ENCODE measurements around the gene LMX1A. TPM values are rescaled to one million over a fixed set of nuclear protein-coding genes. Genes with fewer than 3 reads are reported as not detected.
A peak's percentile ranks its signal among the peaks of the same experiment; 100 is the strongest.

LMX1A gene
- total RNA-seq, result not detected

DNA sequence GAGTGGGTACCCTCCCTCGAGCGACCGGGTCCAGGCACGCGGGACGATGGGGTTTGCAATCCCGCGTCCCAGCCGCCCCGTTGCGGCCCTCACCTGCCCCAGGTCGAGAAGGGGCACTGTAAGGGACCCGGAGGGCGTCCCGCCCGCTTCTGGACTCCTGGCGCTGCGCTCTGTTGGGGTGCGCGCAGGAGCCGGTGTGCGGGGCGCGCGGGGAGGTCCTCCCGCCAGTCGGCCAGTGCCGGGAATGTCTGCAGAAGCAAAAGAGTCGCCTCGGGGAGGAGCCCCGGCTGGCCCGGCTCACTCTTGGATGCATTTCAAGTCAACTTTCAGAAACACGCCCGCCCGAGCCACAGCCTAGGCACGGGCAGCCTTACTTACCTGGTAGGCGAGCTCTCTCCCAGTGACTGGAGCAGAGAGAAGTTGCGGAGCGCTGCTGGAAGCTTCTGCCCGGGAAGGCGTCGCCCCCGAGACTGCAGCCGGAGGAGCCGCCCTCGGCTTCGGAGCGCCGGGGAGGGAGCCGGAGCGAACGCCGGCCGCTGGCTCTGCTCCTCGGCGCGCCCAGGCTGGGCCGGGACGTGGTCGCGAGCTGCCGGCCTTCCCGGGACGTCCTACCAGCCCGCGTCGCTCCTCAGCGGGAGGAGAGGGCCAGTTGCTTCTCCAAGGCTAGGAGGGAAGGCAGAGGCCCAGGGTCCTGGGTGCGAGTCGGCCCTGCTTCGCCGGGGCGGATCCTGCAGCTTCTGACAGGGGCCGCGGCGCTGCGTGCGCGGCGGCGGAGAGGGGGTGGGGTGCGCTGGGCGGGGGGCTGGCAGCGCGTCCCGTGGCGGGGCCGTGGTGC is at the start of gene LMX1A:
Gene LMX1A, minus strand, starts transcription at position 739 of the 835 bp plus-strand sequence. CDS start 1,156 bp downstream, outside the sequence.
- DNase-seq (ENCODE audit: low read depth in 2 of 3, low spot score in 2 of 3), result no peak

DNA sequence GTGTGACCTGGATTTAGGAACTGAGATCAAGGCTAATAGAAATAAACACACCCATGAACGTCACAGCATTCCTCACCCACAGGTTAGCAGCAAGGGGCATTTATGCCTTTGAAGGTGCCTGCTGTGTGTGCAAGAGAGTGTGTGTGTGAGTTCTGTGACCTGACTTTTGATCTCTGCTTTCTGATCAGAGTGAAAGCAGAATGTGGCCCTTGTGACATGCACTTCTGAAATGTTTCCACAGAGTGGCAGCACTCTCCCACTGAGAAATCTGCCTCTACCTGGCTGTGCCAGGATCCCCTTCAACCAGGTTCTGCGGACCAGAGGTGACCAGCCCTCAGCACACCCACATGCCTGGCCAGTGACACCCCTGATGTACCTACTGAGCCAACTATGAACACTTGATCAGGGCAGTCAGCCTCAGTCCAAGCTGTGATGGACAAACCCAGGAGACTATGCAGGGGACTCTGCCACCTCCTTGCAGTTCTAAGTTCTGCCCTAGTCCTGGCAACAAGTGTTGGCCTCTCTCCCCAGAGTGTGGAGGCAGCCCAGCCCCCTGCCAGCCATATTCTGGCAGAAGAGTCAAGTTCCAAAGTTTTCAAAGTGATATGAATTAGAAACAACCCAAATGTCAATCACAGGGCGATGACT is 47.4 kb upstream of the LMX1A start:
- DNase-seq (ENCODE audit: low read depth in 2 of 3, low spot score in 2 of 3), result peak in 2 of 3 donors; percentile 25 to 45

DNA sequence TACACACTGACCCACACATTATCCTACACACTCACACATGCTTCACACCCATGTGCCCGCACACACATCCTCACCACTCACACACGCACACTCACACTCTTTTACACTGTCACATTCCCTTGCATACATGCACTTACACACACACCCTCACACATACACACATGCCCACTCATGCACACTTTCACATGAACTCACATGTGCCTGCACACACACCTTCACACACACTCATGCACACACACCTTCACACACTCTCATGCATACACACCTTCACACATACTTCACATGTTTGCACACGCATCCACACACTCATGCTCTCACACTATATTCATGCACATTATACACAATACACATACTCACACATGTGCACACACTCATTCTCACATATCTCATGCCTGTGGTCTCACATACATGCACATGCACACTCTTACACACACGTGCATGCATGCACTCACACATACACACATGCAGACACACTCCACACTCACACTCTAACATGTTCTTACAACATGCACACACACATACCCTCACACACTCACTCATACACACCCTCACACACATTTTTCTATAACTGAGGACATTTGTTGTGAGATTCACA is 46.1 kb upstream of the LMX1A start:
- DNase-seq (ENCODE audit: low read depth in 2 of 3, low spot score in 2 of 3), result no peak

DNA sequence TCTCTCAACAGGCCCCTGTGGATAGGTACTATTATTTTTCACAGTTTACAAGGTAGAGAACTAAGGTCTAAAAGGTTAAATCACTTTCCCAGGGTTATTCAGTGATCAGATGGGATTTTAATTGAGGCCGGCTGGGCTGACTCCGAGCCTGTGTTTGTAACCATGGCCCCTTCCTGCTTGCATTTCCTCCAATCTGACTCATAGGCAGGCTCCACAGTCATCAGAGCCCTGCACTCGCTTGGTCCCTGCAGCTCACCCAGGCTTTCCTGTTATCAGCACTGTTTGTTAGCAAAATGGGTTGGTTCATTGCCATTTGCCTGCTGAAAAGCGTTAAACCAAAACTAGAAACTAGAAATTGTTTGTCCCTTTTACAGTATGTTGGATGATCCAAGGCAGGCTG is 41.4 kb upstream of the LMX1A start:
- peak in 2 of 3 donors; percentile 61 to 68 for DNase-seq (ENCODE audit: low read depth in 2 of 3, low spot score in 2 of 3)

DNA sequence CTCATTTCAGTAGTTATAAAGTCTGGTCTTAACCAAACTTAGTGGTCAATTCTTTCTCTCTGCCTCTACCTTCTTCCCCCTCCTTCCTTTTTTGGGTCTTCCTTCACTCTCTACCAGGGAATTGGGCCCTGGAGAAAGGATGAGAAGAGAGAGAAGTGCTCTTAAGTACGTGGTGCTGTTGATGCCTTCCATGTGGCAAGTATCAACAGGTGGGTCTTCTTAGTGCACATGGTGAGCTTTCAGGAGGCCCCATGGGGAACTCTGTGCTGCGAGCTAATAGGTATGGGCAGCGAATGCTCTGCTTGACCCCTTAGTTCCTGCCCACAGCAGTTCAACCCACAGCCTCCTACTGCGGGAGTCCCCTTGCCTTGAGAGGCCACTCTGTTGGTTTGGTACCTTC is 39.4 kb upstream of the LMX1A start:
- DNase-seq (ENCODE audit: low read depth in 2 of 3, low spot score in 2 of 3), result no peak

DNA sequence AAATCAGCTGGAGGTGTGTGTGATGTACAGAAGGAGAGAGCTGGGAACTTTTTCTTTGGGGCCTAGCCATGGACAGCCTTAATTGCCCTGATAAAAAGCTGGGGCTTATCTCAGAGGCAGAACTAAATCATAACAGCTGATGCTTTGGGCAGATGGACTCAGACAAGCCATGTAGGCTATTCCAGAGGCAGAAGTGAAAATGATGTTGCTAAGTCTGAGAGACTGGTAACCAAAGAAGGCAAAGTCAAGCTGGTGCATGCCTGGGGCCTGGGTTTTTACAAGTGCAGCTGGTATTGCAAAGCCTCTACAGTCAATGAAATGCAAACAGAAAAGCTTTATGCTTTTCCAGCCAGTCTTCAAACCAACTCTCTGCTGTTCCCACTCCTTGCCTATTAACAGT is 39.0 kb upstream of the LMX1A start:
- no peak for DNase-seq (ENCODE audit: low read depth in 2 of 3, low spot score in 2 of 3)

DNA sequence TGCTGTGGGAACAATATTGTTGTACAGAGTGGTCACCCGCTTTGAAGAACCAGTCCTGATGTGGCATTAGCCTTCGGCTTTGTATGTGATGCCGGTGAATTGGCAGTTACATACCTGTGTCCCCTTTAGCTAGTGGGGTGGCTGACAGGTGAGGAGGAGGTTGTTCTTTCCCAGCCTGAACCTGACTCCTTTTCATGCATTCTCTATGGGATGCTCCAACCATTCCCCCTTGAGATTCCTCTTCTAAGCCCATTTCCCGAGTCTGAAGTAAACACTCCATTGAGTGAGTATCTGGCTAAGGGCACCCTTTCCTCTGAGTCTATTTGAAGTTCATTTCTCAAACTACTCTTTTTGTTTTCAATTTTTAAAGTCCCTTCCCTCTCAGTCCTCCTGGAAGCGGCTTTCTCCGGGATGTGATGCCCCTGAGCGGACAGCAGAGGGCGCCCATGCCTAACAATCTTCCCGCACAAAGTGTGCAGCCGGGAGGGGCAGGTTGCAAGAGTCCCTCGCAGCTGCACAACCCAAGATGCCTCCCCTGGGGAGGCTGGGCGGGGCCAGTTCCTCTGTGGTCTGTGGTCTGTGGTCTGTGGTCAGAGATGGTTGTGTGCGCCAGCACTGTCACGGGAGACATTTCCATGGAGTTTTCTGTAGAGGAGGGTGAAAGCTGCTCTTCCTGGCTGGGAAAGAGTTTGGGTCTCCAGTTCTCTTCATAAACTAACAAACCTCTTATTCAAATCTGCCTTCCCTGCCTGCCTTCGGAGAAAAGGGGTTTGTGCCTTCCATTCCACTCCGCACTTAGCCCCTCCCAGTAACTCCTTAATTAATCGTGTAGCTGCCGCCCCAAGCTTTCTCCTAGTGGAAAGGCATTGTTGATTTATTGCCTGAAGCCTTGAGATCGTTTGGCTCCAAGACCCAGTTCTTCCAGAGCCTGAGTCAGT is 36.4 kb upstream of the LMX1A start:
- DNase-seq (ENCODE audit: low read depth in 2 of 3, low spot score in 2 of 3), result peak; percentile 80 to 97 (median 96)

DNA sequence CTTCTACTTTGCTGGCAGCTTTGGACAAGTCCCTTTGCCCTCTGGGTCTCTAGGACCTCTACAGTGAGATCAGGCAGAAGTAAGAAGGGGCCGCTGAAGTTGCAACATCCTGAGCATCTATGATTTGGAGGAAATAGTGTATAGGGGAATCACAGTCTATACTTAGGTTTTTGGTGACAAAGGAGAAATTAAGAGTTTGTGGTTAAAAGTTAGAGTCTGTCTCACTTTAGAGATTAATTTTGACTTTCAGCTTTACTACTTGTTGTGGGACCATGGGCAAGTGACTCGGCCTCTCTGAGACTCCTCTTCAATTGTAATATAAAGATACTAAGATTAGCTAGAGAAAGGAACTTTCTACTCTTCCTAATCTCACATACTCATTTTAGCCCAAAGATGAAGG is 33.1 kb upstream of the LMX1A start:
- DNase-seq (ENCODE audit: low read depth in 2 of 3, low spot score in 2 of 3), result no peak

DNA sequence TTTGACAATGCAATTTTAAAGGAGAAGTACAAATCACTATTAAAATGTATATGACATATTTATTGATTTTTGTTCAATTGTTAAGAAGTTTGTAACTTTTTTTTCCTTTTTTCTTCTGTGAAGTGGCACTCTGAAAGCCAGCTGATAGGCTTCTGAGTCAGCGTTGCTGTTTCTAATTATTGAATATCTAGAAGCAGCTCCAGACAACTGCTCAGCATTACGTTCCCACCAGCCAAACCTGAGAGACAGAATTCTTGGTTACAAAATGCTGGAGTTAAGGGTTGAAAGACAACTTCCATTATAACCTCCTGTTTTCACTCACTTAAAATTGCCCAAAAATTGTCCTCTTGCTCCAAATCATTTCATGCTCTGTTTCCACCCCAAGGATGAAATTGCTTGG is 31.4 kb upstream of the LMX1A start:
- DNase-seq (ENCODE audit: low read depth in 2 of 3, low spot score in 2 of 3), result no peak

DNA sequence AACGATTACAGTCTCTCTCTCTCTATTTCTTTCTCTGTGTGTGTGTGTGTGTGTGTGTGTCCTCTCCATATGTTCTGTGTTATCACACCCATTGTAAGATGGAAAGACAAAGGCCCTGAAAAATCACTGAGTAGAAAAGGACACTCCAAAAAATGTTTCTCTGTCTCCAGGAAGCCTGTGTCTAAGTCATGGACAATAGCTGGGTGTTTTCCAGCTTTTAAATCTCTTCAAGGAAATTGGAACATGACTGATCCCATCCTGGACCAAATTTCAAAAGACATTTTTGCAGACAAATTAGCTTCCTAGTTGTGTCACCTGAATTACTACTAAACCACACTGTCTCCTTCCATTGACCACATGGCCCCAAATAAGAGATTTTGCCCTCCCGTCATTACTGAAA is 31.0 kb upstream of the LMX1A start:
- DNase-seq (ENCODE audit: low read depth in 2 of 3, low spot score in 2 of 3), result no peak

DNA sequence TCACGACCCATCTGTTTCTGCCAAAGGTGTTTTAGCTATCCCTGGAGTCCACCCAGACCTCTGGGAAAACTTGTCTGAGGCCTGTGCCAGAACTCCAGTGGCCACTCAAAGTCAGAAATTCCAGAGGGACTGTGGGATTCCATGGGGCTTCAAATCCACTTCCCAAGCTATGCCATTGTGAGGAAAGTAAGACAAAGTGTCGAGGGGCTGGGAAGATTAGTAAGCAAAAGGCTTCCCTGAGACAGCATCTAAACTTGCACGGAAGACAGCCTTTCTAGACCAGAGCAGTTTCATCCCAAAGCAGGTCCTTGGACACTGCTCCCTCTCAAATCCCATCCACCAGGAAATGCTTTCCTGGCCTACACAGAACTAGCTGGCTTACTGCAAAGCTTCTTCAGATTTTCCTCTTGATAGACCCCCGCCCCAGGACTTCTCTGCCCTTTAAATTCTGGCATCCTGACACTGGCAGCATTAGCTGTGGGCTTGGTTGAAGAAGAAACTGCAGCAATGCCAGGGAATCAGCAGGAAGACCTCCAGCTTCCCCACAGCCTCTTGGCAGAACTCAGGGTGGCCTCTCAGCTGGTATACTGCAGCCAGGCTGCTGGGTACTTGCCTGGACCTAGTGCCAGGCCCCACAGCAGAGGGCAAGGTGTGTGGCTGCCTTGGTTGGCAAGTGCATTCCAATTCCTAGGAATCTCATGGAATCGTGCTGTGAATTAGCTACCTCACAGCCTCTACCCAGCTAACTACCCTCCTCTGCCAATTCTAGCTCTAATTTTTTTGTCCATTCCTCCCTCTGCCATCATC is 27.3 kb upstream of the LMX1A start:
- DNase-seq (ENCODE audit: low read depth in 2 of 3, low spot score in 2 of 3), result no peak

DNA sequence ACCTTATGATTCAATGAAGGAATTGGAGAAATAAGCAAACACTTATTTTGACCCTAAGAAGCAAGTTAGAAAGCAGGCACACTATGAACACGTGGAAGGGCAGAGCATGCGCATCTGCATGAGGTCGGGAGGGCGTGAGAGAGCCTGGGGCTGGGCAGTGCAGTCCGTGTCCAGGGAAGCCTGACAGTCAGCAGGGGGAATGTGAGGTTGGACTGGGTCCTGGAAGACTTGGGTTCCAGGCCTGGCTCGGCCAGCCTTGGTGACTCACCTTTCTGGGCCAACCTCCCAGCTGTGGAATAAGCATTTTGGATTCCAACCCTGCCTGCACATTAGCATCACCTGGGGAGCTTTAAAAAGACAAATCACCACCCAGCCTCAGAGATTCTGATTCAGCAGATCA is 26.6 kb upstream of the LMX1A start:
- DNase-seq (ENCODE audit: low read depth in 2 of 3, low spot score in 2 of 3), result no peak

DNA sequence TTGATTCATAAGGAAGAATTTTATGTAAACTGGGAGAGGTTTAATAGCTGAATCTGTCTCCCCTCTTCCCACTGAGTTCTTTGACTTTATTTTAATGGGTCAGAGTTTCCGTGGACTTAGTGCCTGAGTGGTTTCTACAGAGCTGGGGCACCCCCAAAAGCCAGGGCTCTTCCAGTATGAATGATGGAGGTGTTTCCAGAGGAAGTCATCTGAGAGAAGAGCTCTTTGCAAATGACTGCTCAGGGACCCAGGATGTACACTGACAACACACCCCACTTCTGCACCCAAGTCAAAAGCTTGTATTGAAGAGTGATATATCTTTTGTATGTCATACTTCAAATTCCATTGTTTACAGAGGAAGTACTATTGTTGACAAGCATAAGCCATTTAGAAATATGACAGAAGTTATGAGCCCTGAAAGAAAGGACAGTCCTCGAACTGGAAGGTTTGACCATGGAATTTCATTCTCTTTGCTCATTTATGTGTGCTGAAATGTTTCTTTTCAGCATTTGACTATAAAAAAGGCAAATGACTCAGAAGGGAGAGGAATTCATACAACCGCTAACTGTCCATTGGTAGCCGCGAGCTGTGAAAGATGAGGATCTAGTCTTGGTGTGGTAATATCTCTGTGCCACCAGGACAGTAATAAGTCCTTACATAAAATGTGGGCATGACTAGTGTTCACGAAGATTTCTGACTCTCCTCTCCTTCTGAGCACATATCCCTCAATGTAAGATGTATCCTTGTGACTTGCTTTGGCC is 25.4 kb upstream of the LMX1A start:
- DNase-seq (ENCODE audit: low read depth in 2 of 3, low spot score in 2 of 3), result no peak

DNA sequence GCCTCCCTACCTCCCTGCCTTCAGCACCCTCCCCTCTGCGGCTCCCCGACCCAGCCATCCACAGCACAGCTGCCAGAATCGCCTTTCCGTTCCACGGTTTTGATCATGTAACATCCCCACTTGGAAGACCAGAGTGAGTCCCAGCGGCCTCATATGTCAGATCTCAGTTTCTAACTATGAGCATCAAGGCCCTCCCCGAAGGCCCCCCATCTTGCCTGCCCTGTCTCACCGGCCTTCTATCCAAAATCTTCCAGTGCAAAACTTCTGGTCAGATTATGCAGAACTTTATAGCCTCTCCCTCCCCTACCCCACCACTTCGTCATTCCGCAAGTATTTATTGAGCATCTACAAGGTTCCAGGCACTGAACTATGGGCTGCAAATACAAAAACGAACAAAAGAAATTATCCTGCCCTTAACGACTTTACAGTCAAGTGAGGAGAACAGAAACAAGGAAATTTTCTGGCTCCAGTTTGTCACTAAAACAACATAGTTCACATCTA is 20.3 kb upstream of the LMX1A start:
- no peak for DNase-seq (ENCODE audit: low read depth in 2 of 3, low spot score in 2 of 3)

DNA sequence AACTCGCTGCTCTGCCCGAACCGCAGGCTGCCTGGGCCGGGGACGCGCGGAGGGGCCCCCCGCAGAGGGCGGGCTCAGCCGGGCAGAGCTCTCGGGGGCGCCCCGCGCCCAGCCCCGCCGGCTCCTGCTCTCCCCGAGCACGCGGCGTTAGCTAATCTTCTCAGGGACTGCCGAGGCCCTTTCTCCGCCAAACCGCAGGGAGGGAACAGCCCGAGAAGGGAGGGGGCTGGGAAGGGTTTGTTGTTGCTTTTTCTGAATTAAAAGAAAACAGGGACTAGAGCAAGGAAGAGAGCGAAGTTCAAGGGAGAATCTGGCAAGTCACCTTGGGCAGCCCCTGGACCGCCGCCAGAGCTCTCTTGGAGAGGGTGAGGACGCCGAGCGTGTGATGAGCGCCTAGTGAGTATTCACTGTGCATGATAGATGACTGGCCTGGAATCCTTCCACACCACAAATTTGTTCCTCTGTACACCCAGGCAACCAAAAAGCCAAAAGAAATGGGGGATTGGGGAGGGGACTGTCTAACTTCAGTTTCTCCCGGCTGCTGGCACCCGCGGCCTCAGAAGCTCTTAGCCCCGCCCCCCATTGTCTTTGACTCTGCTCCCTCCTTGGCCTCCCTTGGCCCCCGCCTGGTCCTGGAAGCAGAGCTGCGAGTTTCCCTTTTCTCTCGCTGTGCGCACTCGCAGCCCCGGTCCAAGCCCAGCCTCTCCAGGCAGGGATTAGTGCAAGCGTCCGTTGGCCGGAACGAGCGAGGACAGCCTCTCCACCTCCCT is 19.7 kb upstream of the LMX1A start:
- peak in 2 of 3 donors; percentile 73 to 76 for DNase-seq (ENCODE audit: low read depth in 2 of 3, low spot score in 2 of 3)

DNA sequence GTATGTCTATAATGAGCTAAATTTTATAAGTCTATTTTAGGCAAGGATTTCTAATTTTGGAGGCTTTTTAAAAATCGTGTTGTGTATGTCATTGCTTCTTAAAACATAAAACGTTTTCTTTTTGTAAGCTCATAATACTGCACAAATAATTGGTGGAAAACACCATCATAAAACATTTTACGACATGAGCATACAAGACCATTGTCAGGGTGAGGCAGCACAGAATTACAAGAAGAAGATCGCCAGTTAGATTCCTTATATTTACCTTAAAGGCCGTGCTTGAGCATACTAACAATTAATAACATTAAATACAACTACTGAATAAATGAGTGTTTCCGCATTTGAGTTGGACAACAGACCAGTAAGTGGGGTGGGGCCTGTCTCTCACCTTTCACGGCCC is 19.1 kb upstream of the LMX1A start:
- DNase-seq (ENCODE audit: low read depth in 2 of 3, low spot score in 2 of 3), result no peak

DNA sequence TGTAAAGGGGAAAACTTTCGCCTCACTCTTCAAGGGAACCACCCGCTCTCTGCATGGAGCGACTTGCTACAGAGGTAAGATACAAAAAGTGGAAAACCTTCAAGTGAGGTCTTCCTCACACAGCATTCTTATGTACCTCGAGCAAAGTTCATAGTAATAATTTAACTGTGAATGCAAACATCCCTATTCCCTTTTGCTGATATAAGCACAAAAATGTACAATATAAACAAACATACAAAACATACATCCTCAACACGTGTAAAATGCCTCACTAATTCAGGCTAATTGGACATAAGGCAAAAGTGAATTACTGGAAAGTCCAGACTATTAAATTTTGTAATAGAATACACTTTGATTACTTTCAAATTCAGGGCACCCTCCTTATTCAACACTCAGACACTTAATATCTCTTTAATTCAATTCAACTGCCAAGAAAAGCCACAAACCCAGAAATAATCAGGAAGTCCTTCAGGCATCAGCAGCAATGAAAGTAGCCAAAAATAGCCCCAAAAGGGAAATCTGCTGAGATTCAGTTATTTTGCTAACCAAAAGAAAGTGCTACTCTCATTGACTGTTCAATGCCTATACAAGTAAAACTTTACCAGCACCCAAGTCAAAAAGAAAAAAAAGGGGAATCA is 15.2 kb upstream of the LMX1A start:
- DNase-seq (ENCODE audit: low read depth in 2 of 3, low spot score in 2 of 3), result peak in 1 of 3 donors; percentile 47
